GM21390 (cell line): ENCODE measurements around the gene ZWILCH.
"Not testable (repeated sequence)": the region's sequence is repeated elsewhere in the genome, so short reads cannot be mapped to it uniquely, and the experiment has no call there.

Experiments used
- ATAC-seq: cut with Tn5 transposase; IDR thresholded peaks from one replicate; pipeline ENCODE4 v1.9.1; 2021; ENCODE audit not compliant: unreplicated experiment

Gene ZWILCH

GRCh38 chr15:66578286-66578875 lies 73.3 kb downstream of the ZWILCH start:
- ATAC-seq: no peak

GRCh38 chr15:66580643-66581042 lies 75.5 kb downstream of the ZWILCH start:
- ATAC-seq: no peak

GRCh38 chr15:66581972-66582537 lies 76.9 kb downstream of the ZWILCH start:
- no peak for ATAC-seq

- ATAC-seq: no peak
These were observed 81.2 kb downstream of the ZWILCH start for GRCh38 chr15:66586155-66586976.

GRCh38 chr15:66587020-66587419 lies 81.9 kb downstream of the ZWILCH start:
- no peak for ATAC-seq

- no peak for ATAC-seq
These were observed 82.6 kb downstream of the ZWILCH start for GRCh38 chr15:66587749-66588148.

GRCh38 chr15:66588537-66588936 lies 83.4 kb downstream of the ZWILCH start:
- ATAC-seq: no peak

GRCh38 chr15:66588971-66589370 lies 83.8 kb downstream of the ZWILCH start:
- ATAC-seq: no peak

- ATAC-seq: not testable (repeated sequence)
These were observed 84.3 kb downstream of the ZWILCH start for GRCh38 chr15:66589429-66589828.

GRCh38 chr15:66590435-66590834 lies 85.3 kb downstream of the ZWILCH start:
- ATAC-seq: no peak

- ATAC-seq: no peak
These were observed 86.3 kb downstream of the ZWILCH start for GRCh38 chr15:66591322-66591862.

- ATAC-seq: no peak
These were observed 87.5 kb downstream of the ZWILCH start for GRCh38 chr15:66592505-66593218.

GRCh38 chr15:66593219-66593780 lies 88.2 kb downstream of the ZWILCH start:
- no peak for ATAC-seq

- ATAC-seq: no peak
These were observed 89.2 kb downstream of the ZWILCH start for GRCh38 chr15:66594344-66594743.

- ATAC-seq: no peak
These were observed 89.7 kb downstream of the ZWILCH start for GRCh38 chr15:66594836-66595235.

GRCh38 chr15:66595332-66595731 lies 90.2 kb downstream of the ZWILCH start:
- no peak for ATAC-seq

- ATAC-seq: no peak
These were observed 90.9 kb downstream of the ZWILCH start for GRCh38 chr15:66595931-66596545.

- no peak for ATAC-seq
These were observed 93.1 kb downstream of the ZWILCH start for GRCh38 chr15:66598095-66598815.
